Measurements from ENCODE around the gene SOWAHB. TPM values are rescaled to one million over a fixed set of nuclear protein-coding genes. Genes with fewer than 3 reads are reported as not detected.

SOWAHB gene
- polyA plus RNA-seq, 2 of the 4 experiments (the other 2 are of a cell fraction): 0.04 to 0.10 TPM

GRCh38 chr4:76896614-76897535, 1.1 kb downstream of the SOWAHB start (continued):
- TF ChIP-seq HMGXB4 (CRISPR knock-in tag; IDR thresholded peaks at IDR 0.05; ENCODE audit: borderline replicate concordance) (no peak), EHF (CRISPR knock-in tag; IDR thresholded peaks at IDR 0.05) (no peak), FOSL2 (IDR thresholded peaks at IDR 0.05) (no peak), FOSL2 (CRISPR knock-in tag; IDR thresholded peaks at IDR 0.05) (no peak), HOXA7 (CRISPR knock-in tag; IDR thresholded peaks at IDR 0.05) (no peak)

- H3K4me2 ChIP-seq: no peak overlapping the region
- WGBS (ENCODE audit: missing lambda C conversion rate): 89% methylated on average over 6 of the region's 8 CpGs
- TF ChIP-seq FOSB (CRISPR knock-in tag; IDR thresholded peaks at IDR 0.05): no peak
- no peak for TF ChIP-seq HMGXB4 (CRISPR knock-in tag; IDR thresholded peaks at IDR 0.05; ENCODE audit: borderline replicate concordance)
- TF ChIP-seq BHLHE40 (IDR thresholded peaks at IDR 0.05; ENCODE audit: low read depth, low read length): no peak
- no peak for TF ChIP-seq HEYL (CRISPR knock-in tag; IDR thresholded peaks at IDR 0.05)
- no peak for TF ChIP-seq ZSCAN20 (CRISPR knock-in tag; IDR thresholded peaks at IDR 0.05)
- no peak for TF ChIP-seq EP300 (IDR thresholded peaks at IDR 0.05)
- no peak for TF ChIP-seq JUN (IDR thresholded peaks at IDR 0.05)
- no peak for TF ChIP-seq JUNB (IDR thresholded peaks at IDR 0.05)
- no peak for TF ChIP-seq HOXB13 (CRISPR knock-in tag; IDR thresholded peaks at IDR 0.05; ENCODE audit: low read depth)
- no peak for TF ChIP-seq RNF2 (IDR thresholded peaks at IDR 0.05; ENCODE audit: borderline replicate concordance, low read depth)
- no peak for TF ChIP-seq MYC (IDR thresholded peaks at IDR 0.05; ENCODE audit: borderline replicate concordance, low read length)
- TF ChIP-seq PHF8 (IDR thresholded peaks at IDR 0.05; ENCODE audit: borderline replicate concordance, low read depth): no peak
- no peak for TF ChIP-seq USF2 (IDR thresholded peaks at IDR 0.05)
- TF ChIP-seq NR3C1 (IDR thresholded peaks at IDR 0.05): no peak
- no peak for TF ChIP-seq CTCF (IDR thresholded peaks at IDR 0.05)
- no peak for TF ChIP-seq RFX5 (IDR thresholded peaks at IDR 0.05)
- no peak for TF ChIP-seq POLR2A (IDR thresholded peaks at IDR 0.05; ENCODE audit: low read length)
- no peak for TF ChIP-seq TP53 (CRISPR knock-in tag; IDR thresholded peaks at IDR 0.05)
- H3K9me3 ChIP-seq: no peaks in the 10 kb centered on the region
- H3K4me3 ChIP-seq: no peak overlapping the region
- FAIRE-seq (no peak), ATAC-seq (no peak), DNase-seq (ENCODE audit: low read depth in 1 of 2, low spot score in 1 of 2) (no peak)
- H3K27ac ChIP-seq: no peak overlapping the region
- POLR2A ChIA-PET: no interaction called here
- CTCF ChIA-PET: interaction anchor here (1.2 kb wide), 1 partner anchor 9 kb away, joined by 3 read pairs; no protein-coding TSS in a partner anchor
- no peaks in the 10 kb centered on the region for H3K4me1 ChIP-seq
Observed at GRCh38 chr4:76896048-76896447, 1.9 kb downstream of the SOWAHB start.
